Caki2 (cell line): Measurements from ENCODE around the gene RPN2. TPM values are rescaled to one million over a fixed set of nuclear protein-coding genes. Genes with fewer than 3 reads are reported as not detected.

ENCODE experiments used
- DNase-seq: peaks from one replicate; pipeline ENCODE4 v3.0.0-alpha.2; 2015; ENCODE audit warnings: low read depth
- in situ Hi-C: cut with HindIII; loops from 2 replicates; pipeline ENCODE4 v1.10.0; 2016; ENCODE audit warnings: low sequenced_read_pairs, low pct_unique_long_range_greater_than_20kb, mixed read lengths
- total RNA-seq: library from RNA; depleted of rRNA; stranded (reverse); fragments of >200 nt; shearing (Covaris generic); gene quantifications from 2 replicates; pipeline ENCODE4 v1.2.3, GENCODE V29; 2014; ENCODE audit warnings: low replicate concordance

Gene RPN2
- total RNA-seq, 1 experiment from 2014 or later, result 382 TPM

GRCh38 chr20:37166867-37167266 is 12.3 kb upstream of the RPN2 start:
- no peak for DNase-seq
- in situ Hi-C loops, result no loop called here

GRCh38 chr20:37172836-37173235 is 6.3 kb upstream of the RPN2 start:
- in situ Hi-C loops, result no loop called here

GRCh38 chr20:37179683-37180524 is 774 bp downstream of the RPN2 start:
- in situ Hi-C loops, result no loop called here
- peak; percentile 22 for DNase-seq

More at GRCh38 chr20:37172836-37173235, 6.3 kb upstream of the RPN2 start:
- no peak for DNase-seq

GRCh38 chr20:37185686-37186085 is 6.6 kb downstream of the RPN2 start:
- DNase-seq, result no peak
- in situ Hi-C loops, result no loop called here

- in situ Hi-C loops, result no loop called here
- no peak for DNase-seq
These were observed 9.7 kb downstream of the RPN2 start for GRCh38 chr20:37188787-37189186.

GRCh38 chr20:37189416-37190016 is 10.4 kb downstream of the RPN2 start:
- DNase-seq, result no peak
- in situ Hi-C loops, result no loop called here

GRCh38 chr20:37190354-37191112 is 11.4 kb downstream of the RPN2 start:
- DNase-seq, result no peak
- in situ Hi-C loops, result no loop called here

- peak; percentile 68 for DNase-seq
- in situ Hi-C loops, result no loop called here
These were observed 13.2 kb downstream of the RPN2 start for GRCh38 chr20:37192137-37192854.

GRCh38 chr20:37193226-37193625 is 14.1 kb downstream of the RPN2 start:
- DNase-seq, result no peak
- in situ Hi-C loops, result no loop called here

GRCh38 chr20:37193821-37194220 is 14.7 kb downstream of the RPN2 start:
- in situ Hi-C loops, result no loop called here
- no peak for DNase-seq

- DNase-seq, result no peak
- in situ Hi-C loops, result no loop called here
These were observed 15.7 kb downstream of the RPN2 start for GRCh38 chr20:37194621-37195417.

- in situ Hi-C loops, result no loop called here
- no peak for DNase-seq
These were observed 20.0 kb downstream of the RPN2 start for GRCh38 chr20:37198932-37199660.

GRCh38 chr20:37200376-37200775 is 21.2 kb downstream of the RPN2 start:
- in situ Hi-C loops, result no loop called here

GRCh38 chr20:37200926-37201826 is 22.0 kb downstream of the RPN2 start:
- DNase-seq, result no peak
- in situ Hi-C loops, result no loop called here

More at GRCh38 chr20:37200376-37200775, 21.2 kb downstream of the RPN2 start:
- no peak for DNase-seq

- in situ Hi-C loops, result no loop called here
- no peak for DNase-seq
These were observed 22.7 kb downstream of the RPN2 start for GRCh38 chr20:37201827-37202162.

GRCh38 chr20:37202267-37202943 is 23.3 kb downstream of the RPN2 start:
- in situ Hi-C loops, result no loop called here
- peak; percentile 81 for DNase-seq
